GM21786 (cell line): ENCODE results near the gene CRAT.

Source experiments
- ATAC-seq: cut with Tn5 transposase; IDR thresholded peaks from one replicate; pipeline ENCODE4 v1.9.1; 2021; ENCODE audit not compliant: unreplicated experiment

CRAT gene

DNA sequence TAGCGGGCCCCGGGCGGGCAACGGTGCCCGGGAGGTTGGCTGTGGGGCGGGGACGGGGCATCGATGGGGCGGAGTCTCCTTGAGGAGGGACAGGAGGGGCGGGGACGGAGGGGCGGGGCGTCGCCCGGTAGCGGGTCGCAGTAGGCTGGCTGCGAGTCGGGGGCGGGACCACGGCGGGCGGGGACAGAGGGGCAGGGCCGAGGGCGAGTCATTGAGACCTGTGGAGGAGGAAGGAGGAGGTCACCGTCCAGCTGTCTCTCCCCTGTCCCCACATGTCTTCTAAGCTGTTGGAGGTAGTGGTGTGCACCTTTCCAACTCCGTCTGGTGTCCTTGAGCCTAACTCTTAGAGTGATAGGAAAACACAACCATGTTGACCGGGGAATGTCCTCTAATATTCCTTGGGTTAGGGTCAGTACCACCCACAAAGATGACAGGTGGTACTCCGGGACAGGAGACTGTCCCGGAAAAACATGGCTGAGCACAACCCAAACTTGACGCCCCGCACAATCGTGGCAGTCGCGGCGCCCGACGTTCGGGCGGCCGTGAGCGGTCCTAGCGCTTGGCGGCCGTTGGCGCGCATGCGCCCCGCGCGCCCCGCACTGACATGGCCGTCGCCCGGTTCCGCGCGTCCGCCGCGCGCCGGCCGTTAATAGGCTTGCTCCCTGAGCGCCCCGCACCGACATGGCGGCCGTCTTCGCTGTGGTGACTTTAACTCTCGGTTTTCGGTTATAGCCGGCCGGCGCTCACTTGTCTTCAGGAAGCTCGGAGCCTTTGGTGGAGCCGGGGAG, at the start of gene CRAT, which contains the start of gene PTPA:
Gene CRAT, minus strand, starts transcription at position 54 of the 788 bp plus-strand sequence. CDS start 284 bp downstream, outside the sequence.
Gene PTPA, plus strand, starts transcription at position 676 of the 788 bp plus-strand sequence. CDS start 186 bp downstream, outside the sequence.
- ATAC-seq, result peak; percentile 68

DNA sequence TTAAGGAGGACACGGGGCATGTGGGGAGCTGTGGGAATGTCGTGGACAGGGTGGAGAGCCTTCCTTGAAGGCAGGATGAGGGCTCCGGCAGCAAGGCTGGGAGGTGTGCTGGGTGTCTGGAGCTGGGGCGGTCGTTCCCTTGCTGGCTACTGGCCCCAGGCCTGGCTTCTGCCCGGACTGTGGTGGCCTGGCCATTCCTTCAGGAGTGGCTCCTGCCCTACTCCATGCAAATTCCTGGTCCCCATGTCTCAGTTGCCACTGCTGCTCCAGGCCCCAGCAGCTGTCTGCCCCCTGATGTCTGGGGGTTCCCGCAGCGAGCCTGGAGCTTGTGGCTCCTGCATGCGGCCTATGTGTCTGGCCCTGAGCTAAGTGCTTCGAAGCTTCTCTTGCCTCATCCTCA, 45.6 kb upstream of the CRAT start:
- no peak for ATAC-seq

DNA sequence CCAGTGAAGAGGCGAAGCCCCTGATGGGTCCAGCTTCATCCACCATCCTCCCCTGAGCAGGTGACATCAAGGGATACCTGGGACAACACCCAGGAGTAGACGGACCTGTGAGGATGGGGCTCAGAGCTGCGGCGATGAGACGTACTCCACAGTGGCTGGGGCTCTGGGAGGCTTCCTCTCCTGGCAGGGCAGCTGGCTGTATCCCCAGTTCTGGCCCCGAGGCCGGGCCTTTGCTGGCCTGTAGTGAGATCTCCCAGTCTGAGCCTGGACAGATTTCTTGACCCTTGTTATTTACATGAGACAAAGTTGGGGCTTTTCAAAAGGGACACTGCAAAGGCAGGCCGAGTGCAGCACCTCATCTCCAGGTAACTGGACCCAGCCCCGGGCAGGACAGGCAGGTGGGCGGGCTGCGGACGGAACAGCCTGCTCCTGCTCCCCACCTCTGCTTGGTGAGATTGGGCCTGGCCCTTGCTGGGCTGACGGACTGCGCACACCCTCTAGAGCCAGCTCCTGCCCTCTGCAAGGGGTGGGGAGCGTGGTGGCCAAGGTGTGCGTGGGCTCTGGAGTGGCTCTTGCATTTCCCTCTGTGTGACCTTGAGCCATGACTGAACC, 44.4 kb upstream of the CRAT start:
- ATAC-seq, result no peak

DNA sequence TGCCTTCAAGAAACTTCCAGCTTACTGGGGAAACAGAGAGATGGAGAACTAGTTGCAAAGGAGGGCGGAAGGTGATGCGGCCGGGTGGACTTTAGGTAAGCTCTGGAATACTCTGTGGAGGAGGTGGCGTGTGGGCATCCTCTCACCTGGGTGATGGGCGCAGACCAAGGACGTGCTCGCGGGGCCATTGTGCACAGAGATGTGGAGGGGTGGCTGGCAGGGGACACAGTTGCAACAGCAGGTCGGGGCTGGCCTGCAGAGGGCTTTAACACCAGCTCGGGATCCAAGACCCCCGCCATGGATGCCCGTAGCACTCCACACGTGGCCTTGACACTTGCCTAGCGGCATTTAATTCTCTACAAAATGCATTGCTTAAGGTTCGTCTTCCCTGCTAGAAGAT, 40.9 kb upstream of the CRAT start:
- ATAC-seq, result no peak

DNA sequence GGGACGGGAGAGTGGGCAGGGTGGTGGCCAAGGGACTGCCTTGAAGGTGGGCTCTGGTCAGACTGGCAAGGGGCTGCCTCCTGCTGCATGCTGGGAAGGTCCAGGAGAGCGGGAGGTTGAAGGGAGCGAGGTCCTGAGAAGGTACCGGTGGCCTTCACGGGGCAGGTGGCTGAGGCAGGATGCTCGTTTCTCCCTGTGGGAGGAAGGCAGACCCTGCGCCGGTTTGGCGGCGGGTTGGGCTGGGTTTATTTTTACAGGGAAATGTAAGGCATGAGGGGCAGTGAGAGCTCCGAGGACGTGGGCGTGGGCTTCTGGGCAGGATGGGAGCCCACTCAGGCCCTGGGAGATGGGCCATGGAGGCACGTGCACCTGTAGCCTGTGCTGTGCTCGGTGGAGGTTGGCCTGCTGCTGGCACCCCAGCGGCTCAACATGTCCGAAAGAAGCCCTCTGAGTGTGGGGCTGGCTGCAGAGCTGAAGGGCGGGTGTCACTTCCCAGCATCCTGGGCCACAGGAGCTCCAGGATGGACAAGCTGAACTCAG, 40.1 kb upstream of the CRAT start:
- no peak for ATAC-seq

DNA sequence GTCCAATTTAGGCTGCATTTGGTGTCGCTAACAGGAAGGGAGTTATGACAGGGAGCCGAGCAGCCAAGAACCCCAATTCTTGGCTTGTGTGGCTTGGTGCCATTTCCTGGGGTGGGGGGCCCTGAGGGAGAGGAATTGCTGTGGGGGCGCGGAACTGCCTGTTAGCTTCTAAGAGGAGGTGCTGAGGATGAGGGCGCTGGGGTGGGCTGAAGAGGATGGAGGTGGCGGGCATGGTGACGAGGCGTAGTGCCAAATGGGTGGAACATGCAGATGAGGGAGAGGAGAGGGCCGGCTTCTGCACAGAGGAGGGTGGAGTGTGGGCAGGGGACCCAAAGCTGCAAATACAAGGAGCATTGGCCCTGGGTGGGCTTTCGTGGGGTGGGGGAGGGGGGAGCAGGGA, 39.5 kb upstream of the CRAT start:
- no peak for ATAC-seq

DNA sequence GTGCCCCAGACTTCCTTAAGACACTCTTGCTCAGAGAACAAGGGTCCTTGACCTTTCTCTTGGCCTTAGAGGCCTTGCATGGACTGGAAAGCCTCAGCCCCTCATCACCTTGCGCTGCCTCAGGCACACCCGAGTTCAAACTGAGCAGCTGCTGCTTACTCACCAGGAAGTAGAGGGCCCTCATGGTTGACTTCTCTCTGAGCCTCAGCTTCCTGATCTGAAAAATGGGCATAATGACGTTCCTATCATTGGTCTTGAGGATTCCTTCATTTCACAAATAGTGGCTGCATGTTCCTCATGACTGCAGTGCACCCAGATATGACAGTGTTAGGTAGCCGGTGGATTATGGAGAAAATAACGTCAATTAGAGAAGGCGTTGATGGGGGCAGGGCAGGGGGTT, 38.8 kb upstream of the CRAT start:
- ATAC-seq, result no peak

DNA sequence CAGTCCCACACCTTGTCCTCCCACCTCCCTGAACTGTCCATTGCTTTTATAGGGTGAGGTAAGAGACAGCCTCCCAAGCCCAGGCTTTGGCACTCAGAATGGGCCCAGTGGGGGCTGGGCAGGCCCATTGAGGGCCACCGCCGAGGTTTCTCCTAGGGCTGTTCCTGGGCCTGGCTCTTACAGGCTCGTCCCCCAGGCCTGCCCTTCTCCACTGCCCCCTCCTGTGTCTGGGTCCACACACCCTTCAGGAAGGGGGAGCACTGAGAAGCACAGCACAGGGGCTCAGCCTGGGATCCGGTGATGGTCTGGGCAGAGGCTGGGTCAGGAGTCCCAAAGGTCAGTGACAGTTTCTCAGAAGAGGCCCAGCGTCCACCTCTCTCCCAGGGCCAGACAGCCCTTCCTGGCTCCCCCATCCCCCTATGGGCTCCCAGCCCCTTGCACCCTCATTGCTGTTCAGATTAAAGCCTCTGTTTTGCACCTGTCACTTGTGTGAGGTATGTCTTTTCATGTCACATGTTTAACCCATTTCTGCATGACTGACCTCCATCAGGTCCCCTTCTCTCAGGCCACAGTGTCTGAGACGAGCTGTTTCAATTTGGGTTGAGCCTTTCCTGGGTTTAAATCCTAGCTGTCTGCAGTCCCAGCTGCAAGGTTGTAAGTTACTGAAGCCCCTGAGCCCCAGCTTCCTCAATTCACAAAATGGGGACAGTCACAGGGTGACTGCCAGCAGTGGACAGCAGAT, 38.0 kb upstream of the CRAT start:
- no peak for ATAC-seq

DNA sequence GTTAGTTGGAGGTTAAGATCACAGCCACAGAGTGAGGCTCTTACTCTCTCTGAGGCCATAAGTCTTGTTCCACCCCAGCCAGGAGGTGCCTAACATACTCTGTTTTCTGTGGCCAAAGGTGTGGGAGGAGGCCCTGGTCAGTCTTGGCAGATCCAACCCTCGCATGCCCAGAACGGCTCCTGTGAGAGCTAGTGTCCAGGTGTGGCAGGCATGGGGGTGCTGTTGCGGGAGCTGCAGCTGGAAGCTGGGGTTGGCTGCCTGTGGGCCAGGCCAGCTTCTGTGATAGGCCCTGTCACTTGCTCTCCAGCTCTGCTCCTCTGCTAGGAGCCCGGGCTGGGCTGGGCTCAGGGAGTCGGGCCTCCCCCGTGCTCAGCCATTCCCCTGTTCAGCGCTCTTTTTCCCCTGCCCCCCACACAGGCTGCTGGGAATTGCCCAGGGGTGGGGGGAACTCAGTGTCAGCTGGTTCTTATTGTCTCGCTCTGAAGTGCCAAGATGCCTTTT, 35.9 kb upstream of the CRAT start:
- ATAC-seq, result no peak

DNA sequence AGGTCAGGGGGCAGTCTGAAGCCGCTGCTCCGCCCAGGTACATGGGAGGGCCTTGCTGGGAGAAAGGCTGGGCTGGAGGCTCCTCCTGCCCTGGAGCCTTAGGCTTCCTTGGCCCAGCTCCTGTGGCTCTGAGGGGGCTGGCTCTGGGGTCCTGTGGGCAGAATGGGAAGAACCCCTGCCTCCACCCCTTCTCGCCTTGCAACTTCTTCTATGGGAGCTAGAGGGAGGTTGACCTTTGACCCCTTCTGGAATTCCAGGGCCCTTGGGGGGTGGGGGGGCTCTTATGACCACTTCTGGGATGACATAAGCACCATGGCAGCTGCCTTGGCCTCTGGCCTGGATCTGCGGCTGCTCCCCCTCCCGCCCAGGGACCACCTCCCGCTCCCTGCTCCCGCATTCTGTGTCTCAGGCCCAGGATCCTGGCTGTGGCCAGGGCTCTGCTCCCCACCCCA, 35.3 kb upstream of the CRAT start:
- ATAC-seq, result no peak

DNA sequence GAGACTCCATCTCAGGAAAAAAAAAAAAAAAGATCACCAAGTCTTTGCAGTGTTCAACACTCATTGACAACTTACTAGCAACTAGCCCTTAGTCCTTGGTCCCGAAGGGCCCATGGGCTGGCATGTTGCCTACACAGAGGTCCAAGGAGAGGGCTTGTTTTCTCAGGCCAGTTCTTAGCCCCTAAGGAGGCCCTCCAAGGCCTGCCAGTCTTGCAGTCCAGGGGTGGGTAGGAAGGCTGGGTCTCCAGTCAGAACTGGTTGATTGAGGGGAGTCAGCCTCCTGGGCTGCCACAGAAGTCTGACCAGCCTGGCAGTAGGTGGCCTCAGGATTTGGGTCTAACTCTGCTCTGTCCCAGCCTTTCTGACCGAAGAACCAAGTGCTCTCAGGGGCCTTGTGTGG, 34.7 kb upstream of the CRAT start:
- no peak for ATAC-seq

DNA sequence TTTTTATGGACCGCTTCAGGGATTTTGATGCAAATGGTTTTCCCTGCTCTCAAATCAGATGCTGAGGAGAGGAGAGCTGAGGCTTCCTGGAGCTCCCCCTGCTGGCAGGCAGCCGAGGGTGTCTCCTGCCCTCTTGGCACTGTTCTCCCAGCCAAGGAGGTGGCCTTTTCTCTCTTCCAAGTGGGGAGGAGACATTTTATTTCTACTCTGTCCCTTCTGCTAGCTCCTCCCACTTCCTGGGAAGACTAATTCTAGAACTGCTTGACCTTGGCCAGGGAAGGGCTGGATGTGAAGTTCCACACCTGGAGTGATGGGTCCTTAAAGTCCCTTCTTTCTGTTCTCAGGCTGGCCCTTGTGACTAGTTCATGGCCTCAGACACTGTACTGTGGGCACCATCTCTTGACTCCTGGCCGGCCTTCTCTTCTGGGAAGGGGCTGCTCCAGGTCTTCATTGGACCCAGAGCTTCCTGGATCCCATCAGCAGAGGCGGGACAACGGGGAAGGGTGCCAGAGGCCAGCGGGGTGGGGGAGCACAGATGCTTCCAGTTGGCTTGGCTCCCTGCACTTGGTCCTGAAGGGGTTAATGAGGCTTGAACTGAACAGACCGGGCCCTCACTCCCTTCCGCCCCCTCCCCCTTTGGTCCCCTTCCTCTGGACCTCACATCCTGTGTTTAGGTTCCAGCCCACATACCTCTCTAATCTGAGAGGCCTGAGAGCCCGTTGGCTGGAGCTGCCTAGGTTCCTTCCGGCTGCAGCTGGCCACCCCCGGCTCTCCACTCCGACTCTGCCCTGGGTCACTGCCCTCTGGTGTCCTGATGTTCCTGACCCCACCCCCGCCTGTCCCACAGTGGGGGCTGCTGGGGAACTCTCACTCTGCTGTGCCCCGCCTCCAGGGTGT, 32.7 kb upstream of the CRAT start:
- no peak for ATAC-seq

DNA sequence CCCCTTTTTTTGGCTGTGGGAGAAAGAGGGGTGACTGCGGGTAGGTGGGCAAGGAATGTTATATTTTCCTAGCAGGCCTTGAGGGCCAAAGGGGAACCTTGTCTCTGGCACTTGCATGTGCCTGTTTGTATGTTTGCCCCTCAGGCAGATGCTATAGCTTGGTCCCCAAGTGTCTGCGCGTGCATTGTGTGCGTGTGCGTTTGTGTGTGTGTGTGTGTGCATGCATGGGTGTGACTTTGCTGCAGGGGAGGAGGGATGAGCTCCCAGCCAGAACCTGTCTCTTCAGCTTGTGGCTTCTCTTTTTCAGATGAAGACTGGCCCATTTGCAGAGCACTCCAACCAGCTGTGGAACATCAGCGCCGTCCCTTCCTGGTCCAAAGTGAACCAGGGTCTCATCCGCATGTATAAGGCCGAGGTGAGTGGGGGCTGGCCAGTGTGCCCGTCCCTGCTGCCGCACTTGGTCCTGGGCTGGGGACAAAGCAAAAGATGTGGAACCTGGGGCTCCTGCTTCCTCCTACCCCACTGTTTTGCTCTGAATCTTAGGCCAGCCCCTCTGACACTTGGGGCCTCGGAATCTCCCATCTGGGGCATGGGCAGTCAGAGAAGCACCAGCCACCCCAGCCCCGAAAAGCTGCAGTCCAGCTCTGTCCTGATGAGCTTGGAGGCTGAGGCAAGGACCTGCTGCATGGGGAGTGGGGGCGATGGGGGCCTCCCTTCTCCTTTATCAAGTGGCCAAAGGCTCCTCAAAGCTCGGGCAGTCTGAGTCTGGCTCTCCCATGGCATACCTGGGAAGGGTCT, 31.7 kb upstream of the CRAT start:
- ATAC-seq, result no peak

DNA sequence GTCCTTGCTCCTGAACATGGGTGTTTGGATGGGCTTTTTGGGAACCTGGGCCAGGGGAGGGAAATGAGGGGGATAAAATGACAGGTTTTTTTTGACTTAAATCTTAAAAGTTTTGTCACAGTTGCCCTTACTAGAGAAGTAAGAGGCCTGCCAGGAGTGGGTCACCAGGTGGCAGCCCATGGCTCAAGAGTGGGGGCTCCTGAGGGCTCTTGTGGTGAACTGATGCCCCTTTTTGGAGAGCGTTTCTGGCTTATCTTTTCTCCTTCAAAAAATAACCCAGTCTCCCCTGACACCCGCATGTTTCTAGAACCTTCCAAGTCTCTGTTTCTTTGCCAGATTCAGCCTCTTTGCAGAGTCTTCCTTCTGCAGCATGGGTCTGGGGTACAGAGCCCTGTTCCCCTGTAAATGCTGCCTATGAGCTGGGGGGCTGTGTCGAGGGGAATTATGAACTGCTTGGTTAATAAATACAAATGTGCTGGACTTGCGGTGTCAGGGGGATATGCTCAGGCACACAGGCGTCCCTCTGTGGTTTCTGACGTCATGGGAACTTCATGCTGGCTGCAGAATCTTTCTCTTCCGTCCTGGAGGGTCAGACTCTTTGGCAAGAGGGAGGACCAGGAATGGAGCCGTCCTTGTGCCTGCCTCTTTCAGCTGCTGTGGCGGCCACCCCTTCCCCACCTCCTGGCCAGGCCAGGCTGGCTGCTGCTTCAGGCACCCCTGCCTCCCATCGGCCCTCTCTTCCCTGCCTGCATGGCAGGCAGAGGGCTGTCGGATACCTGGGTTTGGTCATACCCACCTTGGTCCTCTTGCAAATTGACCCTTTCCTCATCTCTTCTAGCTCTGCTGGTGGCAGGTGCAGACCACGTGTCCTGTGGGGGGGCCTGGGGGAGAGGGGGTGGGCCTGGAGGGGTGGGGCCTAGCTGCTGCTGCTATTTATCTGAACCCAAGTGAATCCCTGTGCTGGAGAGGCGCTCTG, 30.8 kb upstream of the CRAT start:
- ATAC-seq, result no peak

DNA sequence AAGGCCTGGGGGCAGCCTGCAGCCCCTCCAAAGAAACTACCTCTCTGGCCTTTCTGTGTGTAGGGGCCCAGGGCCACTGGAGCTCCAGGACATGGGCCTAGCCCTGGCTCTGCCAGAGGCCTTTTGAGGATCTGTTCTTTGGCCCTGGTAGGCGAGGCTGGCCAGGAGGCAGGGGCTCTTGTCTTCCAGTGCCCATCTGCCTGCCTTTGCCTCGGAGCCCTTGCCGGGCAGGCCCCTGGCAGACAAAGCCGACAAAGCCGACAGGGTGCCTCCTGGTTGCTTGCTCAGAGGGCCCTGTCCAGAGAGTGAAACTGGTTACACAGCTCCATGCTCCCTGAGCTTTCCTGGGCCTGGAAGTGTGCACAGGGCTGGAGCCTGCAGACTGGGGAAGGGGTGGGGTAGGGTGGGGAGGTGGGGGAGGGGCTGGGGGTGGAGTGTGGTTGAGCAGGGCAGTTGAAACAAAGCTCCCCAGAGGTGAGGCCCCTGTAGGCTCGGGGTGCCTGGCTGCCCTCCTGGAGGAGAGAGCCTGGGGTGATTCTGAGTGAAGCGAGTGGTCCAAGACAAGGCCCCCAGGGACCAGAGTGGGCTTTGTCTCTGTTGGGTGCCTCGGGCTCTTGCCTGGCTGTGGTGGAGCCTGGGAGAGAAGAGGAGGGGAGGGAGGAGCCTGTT, 29.9 kb upstream of the CRAT start:
- ATAC-seq, result peak; percentile 11

DNA sequence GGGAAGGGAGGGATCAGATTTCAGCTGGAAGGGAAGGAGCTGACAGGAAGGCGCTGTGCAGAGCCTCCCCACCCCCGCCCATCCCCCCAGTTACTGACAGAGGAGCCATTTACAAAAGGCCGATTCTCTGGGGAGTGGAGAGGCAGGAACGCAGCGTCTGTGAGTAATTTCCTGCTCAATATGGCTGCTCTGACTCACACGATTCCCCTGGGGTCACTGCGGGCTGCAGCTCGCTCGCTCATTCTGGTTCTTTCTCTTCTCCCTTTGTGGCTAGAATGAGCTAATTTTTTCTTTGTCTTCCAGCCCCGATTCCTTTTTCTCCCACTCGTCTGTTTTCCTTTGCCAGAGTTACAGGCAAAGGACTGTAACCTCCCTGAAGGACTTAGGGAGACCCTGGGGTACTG, 29.4 kb upstream of the CRAT start:
- ATAC-seq, result peak; percentile 67

DNA sequence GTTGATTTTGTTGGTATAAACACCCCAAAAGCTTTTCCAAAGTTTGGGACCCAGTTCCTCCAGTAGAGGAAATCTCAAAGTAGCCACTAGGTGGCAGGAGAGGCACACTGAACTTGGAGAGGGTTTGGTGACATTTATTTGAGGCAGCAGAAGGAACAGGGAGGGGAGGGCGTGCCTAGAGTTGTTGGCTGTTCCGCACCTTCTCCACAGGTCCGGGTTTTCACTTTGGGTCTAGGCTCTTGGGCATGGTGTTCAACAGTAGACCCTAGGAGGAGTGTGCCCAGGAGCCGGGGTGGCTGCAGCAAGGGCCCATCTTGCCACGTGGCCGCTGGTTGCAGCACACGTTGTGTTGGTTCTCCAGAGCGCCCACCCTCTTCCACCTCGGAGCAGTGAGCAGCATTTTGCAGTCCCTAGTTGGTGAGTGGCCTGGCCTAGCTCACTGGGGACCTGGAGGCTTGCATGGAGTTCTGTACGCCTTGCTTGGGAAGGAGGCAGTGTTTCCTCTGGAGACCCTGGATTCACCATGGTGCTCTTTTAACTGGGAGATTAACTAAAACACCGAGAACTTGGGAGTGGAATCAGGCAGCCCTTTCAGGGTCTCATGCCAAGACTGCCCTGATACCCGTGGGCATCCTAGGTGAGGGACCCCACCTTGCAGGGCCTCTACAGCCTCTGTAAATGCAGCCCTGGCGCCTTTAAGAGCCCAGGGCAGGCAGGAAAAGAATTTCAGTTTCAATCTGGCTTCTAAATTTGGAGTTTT, 28.8 kb upstream of the CRAT start:
- peak; percentile 2 for ATAC-seq
